T-helper 2 cell (primary cell): ENCODE results near the gene STOX1.
A peak's percentile ranks its signal among the peaks of the same experiment; 100 is the strongest.
"Not testable (repeated sequence)": the region's sequence is repeated elsewhere in the genome, so short reads cannot be mapped to it uniquely, and the experiment has no call there.

Experiments used
- DNase-seq, 5 experiments: peaks; one replicate each; pipeline versions ENCODE4 v3.0.0 to v3.0.0-alpha.2; 2012 to 2022

STOX1 gene

DNA sequence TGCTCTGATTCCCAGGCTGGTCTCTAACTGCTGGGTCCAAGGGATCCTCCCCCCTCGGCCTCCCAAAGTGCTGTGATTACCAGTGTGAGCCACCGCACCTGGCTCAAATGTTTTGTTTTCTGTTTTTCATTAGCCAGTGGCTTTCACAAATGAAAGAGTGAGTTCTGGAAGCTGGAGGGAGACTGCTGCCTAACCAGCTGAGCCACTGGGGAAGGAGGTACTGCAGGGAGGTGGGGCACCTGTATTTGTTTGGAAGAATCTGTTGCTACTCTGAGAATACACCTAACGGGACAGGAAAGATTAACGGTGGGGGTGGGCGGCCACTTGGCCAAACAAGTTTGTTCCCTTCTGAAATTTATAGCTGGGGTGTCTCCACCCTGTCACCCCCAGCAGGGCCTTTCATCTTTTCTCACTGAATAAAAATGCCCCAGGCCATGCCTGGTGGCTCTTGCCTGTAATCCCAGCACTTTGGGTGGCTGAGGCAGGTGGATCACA lies 4.7 kb downstream of the STOX1 start:
- DNase-seq, result no peak

GRCh38 chr10:68832601-68833000 lies 5.3 kb downstream of the STOX1 start:
- no peak for DNase-seq

- DNase-seq, result no peak
These were observed 10.4 kb downstream of the STOX1 start for GRCh38 chr10:68837626-68838322.

DNA sequence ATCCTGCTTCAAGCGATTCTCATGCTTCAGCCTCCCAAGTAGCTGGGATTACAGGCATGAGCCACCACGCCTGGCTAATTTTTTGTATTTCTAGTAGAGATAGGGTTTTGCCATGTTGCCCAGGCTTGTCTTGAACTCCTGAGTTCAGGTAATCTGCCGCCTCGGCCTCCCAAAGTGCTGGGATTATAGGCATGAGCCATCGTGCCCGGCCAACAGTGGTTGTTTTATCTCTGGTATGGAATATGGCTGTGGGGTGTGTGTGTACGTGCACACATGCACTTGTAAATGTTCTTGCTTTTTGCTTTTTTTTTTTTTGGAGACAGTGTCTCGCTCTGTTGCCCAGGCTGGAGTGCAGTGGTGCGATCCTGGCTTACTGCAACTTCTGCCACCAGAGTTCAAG lies 13.3 kb downstream of the STOX1 start:
- DNase-seq, result not testable (repeated sequence)

GRCh38 chr10:68848281-68848680 lies 20.9 kb downstream of the STOX1 start:
- no peak for DNase-seq

- DNase-seq, result no peak
These were observed 21.5 kb downstream of the STOX1 start for GRCh38 chr10:68848806-68849205.

GRCh38 chr10:68856352-68856751 lies 29.0 kb downstream of the STOX1 start:
- no peak for DNase-seq

GRCh38 chr10:68857005-68857404 lies 29.7 kb downstream of the STOX1 start:
- no peak for DNase-seq

DNA sequence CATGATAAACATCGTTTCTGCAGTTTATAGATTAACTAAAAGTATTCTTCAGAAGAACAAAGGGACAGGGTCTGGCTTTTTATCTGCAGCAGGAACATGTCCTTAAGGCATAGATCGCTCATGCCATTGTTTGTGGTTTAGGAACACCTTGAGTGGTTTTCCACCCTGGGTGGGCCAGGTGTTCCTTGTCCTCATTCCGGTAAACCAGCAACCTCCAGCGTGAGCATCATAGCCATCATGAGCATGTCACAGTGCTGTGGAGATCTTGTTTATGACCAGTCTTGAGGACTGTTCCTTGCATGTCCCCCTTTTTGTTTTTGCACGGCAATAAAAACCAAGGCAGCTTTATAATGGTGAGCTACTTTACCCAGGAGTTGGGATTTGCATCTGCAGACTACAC lies 33.9 kb downstream of the STOX1 start:
- peak in 1 of 5 experiments; percentile 3 for DNase-seq

DNA sequence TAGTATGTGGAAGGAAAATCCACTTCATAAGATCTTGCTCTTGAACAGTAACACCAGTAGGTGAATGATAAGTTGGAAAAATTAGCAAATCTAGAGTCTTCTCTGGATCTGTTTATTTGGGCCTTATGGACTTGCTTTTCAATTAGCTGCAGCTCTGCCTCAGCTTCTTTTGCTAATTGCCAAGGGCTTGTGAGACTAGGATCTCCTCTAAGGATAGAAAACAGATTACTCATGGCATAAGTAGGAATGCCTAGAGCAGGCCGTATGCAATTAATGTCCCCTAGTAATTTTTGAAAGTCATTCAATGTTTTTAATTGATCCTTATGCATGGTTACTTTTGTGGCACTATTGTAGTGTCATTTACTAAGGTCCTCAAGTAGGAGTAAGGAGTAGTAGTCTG lies 37.3 kb downstream of the STOX1 start:
- DNase-seq, result no peak

DNA sequence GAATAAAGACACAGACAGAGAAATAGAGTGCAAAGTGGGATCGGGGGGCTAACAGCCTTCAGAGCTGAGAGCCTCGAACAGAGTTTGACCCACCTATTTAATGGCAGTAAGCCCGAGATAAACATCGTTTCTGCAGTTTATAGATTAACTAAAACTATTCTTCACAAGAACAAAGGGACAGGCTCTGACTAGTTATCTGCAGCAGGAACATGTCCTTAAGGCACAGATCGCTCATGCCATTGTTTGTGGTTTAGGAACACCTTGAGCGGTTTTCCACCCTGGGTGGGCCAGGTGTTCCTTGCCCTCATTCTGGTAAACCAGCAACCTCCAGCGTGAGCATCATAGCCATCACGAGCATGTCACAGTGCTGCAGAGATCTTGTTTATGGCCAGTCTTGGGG lies 40.8 kb downstream of the STOX1 start:
- not testable (repeated sequence) for DNase-seq

- DNase-seq, result no peak
These were observed 42.3 kb downstream of the STOX1 start for GRCh38 chr10:68869623-68870022.

DNA sequence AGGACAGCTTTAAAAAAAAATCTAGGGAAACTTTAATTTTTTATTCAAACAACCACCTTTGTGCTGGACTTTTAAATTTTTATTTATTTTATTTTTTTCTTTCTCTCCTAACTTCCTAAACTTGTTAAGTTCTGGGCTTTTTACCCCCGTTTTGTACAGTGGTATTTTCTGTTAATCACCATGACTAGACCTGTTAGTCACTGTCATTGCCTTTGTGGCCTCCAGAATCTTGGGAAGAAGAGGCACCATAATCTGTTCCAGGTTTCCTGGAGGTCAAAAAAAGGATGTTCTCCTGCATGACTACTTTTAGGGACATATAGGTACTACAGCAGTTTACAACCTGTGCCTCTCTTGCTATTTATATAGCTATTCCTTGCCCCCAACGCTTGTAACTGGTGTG lies 42.7 kb downstream of the STOX1 start:
- no peak for DNase-seq

GRCh38 chr10:68870545-68871104 lies 43.3 kb downstream of the STOX1 start:
- DNase-seq, result peak in 1 of 5 experiments; percentile 34

GRCh38 chr10:68871105-68871711 lies 43.9 kb downstream of the STOX1 start:
- no peak for DNase-seq

DNA sequence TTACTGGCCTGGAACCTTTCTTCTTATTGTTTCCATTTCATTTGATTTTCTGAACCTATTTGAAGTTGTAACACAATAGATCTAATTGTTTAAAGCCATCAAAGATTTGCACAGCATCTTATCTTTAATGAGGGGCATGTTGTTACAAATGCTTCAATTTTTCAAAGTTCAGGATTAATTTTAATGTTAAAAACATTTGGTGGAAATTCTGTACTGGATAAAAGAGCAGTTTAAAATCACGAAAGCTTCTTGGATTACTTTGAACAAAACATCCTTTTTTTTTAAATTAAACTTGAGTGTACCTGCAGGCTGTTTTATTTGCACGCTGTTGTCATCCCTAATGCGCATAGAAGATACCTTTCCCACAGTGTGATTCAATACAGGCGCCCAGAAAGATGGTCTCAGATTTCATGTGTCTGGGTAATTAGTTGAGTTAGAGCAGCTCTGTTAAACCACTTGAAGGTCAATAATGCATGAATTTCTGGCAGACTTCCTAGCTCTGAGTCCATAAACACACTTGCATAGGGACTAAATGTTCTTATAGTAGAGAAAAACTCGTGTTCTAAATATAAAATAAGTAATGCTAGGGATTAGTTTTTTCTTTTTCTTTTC lies 44.5 kb downstream of the STOX1 start:
- no peak for DNase-seq

DNA sequence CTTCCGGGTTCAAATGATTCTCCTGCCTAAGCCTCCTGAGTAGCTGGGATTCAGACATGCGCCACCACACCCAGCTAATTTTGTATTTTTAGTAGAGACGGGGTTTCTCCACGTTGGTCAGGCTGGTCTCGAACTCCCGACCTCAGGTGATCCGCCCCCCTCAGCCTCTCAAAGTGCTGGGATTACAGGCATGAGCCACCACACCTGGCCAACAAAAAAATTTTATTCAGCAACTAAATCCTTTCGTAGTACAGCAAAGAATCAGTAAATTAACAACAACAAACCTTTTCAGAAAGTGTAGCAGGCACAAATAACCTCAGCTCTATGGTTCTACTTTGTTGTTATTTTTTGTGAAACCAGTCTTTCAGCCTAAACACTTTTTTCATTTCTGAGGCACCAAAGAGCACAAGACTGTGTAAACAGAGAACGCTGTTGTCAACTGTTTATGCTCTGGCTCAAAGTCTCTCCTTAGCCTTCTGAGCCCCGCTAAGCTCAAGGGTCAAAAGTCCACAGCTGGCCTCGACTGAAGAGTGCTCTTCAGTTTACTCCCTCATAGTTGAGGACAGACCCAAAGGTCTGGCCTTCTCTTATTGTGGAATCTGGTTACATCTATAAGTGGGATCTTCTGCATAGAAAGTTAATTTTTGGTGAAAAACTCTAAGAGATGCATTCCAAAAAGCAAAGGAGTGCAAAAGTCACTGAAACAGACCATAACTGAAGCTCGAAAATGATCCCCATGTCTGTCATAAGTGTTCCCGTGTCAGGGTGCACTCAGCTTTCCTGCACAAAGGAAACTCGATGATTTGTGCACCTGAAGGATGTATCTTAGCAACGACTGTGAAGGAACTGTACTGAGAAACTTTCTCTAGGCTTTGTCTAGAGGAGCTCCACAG lies 49.2 kb downstream of the STOX1 start:
- no peak for DNase-seq

DNA sequence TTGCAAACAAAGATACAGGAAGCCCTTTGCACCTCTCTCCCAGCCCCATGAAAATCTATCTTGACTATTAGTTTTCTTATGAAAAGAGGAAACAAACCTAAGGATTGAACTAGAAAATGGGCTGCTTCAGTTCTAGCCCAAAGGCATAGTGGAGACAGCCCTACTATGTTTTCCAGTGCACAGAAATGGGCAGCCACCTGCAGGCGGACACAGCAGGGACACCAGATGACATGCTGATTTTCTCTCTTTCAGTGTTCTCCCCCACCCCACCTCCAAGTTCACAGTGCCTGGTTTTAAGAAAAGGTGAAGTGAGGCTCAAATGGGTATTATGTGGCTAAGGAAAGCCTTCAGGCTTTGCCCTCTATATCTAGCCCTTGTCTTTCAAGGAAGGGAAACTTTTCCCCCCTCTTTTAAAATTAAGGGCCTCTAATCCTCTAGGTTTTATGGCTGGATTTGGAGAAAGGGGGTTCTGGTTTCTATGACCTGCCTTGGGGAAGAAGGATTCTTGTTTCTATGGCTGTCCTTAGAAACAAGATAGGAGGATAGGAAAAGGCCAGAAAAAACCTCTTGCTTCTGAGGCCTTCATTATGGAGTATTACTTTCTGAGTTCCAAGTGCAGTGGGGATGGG lies 50.3 kb downstream of the STOX1 start:
- no peak for DNase-seq

GRCh38 chr10:68878496-68878895 lies 51.2 kb downstream of the STOX1 start:
- DNase-seq, result no peak

- no peak for DNase-seq
These were observed 52.3 kb downstream of the STOX1 start for GRCh38 chr10:68879628-68880027.

DNA sequence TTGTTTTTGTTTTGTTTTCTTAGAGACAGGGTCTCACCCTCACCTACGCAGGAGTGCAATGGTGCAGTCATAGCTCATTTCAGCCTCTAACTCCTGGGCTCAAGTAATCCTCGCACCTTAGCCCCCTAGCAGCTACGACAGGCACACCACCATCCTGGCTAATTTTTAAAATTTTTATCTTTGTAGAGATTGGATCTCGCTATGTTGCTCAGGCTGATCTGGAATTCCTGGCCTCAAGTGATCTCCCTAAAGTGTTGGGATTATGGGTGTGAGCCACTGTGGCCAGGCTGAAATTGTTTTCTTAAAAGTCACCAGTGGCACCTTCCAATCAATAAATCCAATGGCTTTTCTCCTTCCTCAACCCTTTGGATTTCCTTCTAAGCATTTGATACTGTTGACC lies 52.9 kb downstream of the STOX1 start:
- no peak for DNase-seq

GRCh38 chr10:68895041-68895440 lies 67.7 kb downstream of the STOX1 start:
- DNase-seq, result no peak
